ENCODE measurements around the gene PIP4K2A.

GRCh38 chr10:22634606-22635459 lies 79.5 kb downstream of the PIP4K2A start:
- TF ChIP-seq RARB (CRISPR knock-in tag; IDR thresholded peaks at IDR 0.05) (no peak), ZNF565 (CRISPR knock-in tag; conservative IDR thresholded peaks at IDR 0.05; ENCODE audit: low read depth) (no peak), ZFP3 (CRISPR knock-in tag; IDR thresholded peaks at IDR 0.05) (no peak), POU6F1 (CRISPR knock-in tag; IDR thresholded peaks at IDR 0.05; ENCODE audit: borderline replicate concordance, low read depth) (no peak), ESRRG (CRISPR knock-in tag; IDR thresholded peaks at IDR 0.05) (no peak)

All from SK-N-SH treated with all-trans-retinoic acid at 6 μM for 48 hours (cell line).